HG03097 (cell line): ENCODE results near the gene STOX1.
"Not testable (repeated sequence)": the region's sequence is repeated elsewhere in the genome, so short reads cannot be mapped to it uniquely, and the experiment has no call there.

ENCODE experiments used
- ATAC-seq: cut with Tn5 transposase; IDR thresholded peaks from one replicate; pipeline ENCODE4 v1.9.1; 2021; ENCODE audit not compliant: unreplicated experiment, low FRiP score

The STOX1 gene

GRCh38 chr10:68829521-68829920 is 2.2 kb downstream of the STOX1 start:
- ATAC-seq: no peak

- no peak for ATAC-seq
Measured at GRCh38 chr10:68829952-68830351, 2.6 kb downstream of the STOX1 start.

- no peak for ATAC-seq
Measured at GRCh38 chr10:68831961-68832455, 4.7 kb downstream of the STOX1 start.

DNA sequence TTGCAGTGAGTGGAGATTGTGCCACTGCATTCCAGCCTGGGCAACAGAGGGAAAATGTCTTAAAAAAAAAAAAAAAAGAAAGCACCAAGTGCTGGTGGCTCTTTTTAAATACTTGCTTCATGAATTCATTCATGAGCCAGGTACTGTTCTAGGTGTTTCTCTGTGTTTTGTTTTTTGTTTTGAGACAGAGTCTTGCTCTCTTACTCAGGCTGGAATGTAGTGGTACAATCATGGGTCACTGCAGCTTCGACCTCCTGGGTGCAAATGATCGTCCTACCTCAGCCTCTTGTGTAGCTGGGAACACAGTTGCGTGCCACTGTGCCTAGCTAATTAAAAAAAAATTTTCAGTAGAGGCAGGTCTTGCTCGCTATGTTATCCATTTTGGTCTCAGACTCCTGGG is 5.3 kb downstream of the STOX1 start:
- no peak for ATAC-seq

DNA sequence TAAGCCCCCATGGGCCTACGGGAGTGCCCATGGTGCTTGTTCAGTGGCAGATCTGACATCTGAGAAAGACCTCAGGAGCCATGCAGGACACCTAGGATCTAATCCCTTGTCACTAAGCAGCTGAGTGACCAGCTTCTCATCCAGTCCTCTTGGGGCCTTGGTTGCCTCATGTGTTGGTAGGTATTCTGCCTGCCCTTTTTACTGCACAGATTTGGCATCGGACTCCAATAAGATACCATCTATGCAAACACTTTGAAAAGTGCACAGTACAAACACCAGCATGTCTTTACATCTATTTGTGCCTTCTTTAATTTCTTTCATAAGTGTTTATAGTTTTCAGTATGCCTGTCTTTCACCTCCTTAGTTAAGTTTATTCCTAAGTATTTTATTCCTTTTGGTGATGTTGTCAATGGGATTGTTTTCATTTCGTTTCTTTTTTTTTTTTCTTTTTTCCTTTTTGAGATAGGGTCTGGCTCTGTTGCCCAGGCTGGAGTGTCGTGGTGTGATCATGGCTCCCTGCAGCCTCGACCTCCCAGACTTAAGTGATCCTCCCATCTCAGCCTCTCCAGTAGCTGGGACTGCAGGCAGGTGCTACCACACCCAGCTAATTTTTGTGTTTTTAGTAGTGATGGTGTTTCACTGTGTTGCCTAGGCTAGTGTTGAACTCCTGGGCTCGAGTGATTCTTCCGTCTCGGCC is 10.4 kb downstream of the STOX1 start:
- ATAC-seq: no peak

GRCh38 chr10:68840650-68841049 is 13.3 kb downstream of the STOX1 start:
- ATAC-seq: not testable (repeated sequence)

- ATAC-seq: no peak
Measured at GRCh38 chr10:68848281-68848680, 20.9 kb downstream of the STOX1 start.

GRCh38 chr10:68848806-68849205 is 21.5 kb downstream of the STOX1 start:
- ATAC-seq: no peak

DNA sequence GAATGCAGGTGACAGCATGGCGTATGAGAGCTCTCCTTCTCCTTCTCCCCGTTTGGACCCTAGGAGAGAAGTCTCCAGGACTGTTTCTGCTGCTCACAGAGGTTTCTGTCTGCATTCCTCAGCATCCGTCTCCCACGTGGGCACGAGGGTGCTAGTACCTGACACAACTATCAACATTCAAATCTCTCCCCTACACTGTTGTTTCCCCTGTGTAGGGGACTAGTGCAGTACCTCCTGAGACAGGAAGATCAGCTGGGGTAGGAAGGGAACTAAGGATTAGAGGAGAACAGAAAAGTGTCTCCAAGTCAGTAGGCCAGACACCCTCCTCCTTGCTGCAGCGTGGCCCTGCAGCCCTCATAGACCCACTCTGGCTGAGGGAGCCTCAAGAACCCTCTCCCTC is 29.0 kb downstream of the STOX1 start:
- ATAC-seq: no peak

DNA sequence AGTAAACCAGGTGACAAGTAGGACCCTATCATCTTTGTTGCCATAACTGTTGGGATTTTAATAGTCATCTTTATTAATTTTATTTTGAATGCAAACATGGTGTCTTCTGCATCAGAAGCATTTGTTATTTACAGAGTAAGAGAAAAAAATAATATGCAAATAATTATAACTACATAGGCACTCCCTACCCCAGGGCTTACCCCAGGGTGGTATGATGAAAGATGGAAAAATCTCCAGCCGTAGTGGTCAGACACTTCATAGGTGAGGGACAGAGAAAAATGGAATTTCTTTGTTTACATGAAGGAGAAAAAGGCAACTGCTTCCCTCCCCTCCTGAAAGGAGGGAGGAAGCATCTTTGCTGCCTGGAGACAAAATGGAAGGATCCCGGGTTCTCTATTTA is 29.7 kb downstream of the STOX1 start:
- no peak for ATAC-seq

- ATAC-seq: no peak
Measured at GRCh38 chr10:68861253-68861652, 33.9 kb downstream of the STOX1 start.

DNA sequence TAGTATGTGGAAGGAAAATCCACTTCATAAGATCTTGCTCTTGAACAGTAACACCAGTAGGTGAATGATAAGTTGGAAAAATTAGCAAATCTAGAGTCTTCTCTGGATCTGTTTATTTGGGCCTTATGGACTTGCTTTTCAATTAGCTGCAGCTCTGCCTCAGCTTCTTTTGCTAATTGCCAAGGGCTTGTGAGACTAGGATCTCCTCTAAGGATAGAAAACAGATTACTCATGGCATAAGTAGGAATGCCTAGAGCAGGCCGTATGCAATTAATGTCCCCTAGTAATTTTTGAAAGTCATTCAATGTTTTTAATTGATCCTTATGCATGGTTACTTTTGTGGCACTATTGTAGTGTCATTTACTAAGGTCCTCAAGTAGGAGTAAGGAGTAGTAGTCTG is 37.3 kb downstream of the STOX1 start:
- ATAC-seq: no peak

GRCh38 chr10:68868173-68868572 is 40.8 kb downstream of the STOX1 start:
- not testable (repeated sequence) for ATAC-seq

- no peak for ATAC-seq
Measured at GRCh38 chr10:68869623-68870022, 42.3 kb downstream of the STOX1 start.

DNA sequence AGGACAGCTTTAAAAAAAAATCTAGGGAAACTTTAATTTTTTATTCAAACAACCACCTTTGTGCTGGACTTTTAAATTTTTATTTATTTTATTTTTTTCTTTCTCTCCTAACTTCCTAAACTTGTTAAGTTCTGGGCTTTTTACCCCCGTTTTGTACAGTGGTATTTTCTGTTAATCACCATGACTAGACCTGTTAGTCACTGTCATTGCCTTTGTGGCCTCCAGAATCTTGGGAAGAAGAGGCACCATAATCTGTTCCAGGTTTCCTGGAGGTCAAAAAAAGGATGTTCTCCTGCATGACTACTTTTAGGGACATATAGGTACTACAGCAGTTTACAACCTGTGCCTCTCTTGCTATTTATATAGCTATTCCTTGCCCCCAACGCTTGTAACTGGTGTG is 42.7 kb downstream of the STOX1 start:
- no peak for ATAC-seq

DNA sequence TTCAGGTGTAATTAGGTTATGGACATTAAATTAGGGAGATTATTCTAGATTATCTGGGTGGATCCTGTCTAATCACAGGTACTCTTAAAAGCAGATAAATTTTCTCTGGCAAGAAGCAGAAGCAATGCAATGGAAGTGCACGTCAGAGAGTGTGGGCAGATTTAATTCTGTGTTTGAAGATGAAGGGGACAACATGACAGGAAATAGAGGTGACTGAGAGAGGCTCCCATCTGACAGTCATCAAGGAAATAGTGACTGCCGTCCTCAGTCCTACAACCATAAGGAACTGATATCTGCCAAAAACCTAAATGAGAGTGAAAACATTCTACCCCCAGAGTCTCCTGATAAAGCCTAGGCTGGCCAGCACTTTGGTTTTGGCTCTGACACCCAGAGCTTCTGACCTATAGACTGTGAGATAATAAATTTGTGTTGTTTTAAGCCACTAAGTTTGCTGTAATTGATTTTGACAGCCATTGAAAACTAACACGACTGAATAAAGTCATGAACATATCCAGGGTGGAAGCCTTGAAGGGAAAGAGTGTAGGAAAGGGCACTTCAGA is 43.3 kb downstream of the STOX1 start:
- no peak for ATAC-seq

GRCh38 chr10:68871105-68871711 is 43.9 kb downstream of the STOX1 start:
- no peak for ATAC-seq

DNA sequence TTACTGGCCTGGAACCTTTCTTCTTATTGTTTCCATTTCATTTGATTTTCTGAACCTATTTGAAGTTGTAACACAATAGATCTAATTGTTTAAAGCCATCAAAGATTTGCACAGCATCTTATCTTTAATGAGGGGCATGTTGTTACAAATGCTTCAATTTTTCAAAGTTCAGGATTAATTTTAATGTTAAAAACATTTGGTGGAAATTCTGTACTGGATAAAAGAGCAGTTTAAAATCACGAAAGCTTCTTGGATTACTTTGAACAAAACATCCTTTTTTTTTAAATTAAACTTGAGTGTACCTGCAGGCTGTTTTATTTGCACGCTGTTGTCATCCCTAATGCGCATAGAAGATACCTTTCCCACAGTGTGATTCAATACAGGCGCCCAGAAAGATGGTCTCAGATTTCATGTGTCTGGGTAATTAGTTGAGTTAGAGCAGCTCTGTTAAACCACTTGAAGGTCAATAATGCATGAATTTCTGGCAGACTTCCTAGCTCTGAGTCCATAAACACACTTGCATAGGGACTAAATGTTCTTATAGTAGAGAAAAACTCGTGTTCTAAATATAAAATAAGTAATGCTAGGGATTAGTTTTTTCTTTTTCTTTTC is 44.5 kb downstream of the STOX1 start:
- no peak for ATAC-seq

DNA sequence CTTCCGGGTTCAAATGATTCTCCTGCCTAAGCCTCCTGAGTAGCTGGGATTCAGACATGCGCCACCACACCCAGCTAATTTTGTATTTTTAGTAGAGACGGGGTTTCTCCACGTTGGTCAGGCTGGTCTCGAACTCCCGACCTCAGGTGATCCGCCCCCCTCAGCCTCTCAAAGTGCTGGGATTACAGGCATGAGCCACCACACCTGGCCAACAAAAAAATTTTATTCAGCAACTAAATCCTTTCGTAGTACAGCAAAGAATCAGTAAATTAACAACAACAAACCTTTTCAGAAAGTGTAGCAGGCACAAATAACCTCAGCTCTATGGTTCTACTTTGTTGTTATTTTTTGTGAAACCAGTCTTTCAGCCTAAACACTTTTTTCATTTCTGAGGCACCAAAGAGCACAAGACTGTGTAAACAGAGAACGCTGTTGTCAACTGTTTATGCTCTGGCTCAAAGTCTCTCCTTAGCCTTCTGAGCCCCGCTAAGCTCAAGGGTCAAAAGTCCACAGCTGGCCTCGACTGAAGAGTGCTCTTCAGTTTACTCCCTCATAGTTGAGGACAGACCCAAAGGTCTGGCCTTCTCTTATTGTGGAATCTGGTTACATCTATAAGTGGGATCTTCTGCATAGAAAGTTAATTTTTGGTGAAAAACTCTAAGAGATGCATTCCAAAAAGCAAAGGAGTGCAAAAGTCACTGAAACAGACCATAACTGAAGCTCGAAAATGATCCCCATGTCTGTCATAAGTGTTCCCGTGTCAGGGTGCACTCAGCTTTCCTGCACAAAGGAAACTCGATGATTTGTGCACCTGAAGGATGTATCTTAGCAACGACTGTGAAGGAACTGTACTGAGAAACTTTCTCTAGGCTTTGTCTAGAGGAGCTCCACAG is 49.2 kb downstream of the STOX1 start:
- no peak for ATAC-seq

- ATAC-seq: no peak
Measured at GRCh38 chr10:68877482-68878110, 50.3 kb downstream of the STOX1 start.
